Thymus (tissue), 11 donors: Measurements from ENCODE around the gene PRSS56. TPM values are rescaled to one million over a fixed set of nuclear protein-coding genes. Genes with fewer than 3 reads are reported as not detected.

ENCODE experiments used
- DNase-seq, 9 donors: peaks; one replicate each; pipeline ENCODE4 v3.0.0-alpha.2; 2013; ENCODE audit warnings: low spot score in 9 of 9, low read depth in 6 of 9, missing footprints in 1 of 9
- H3K27ac ChIP-seq, 2 donors: one replicate each; pipeline ENCODE4 v1.5.1; 2013; ENCODE audit warnings: control low read depth in 1 of 2, low read depth in 1 of 2, low read length in 1 of 2, mild to moderate bottlenecking in 1 of 2, moderate library complexity in 1 of 2
- H3K27me3 ChIP-seq, 2 donors: one replicate each; pipeline ENCODE4 v1.5.1; 2013; ENCODE audit warnings: low read length in 1 of 2; ENCODE audit not compliant: control insufficient read depth in 2 of 2, insufficient read depth in 1 of 2
- H3K36me3 ChIP-seq, 2 donors: one replicate each; pipeline ENCODE4 v1.5.1; 2013; ENCODE audit warnings: low read length in 1 of 2, mild to moderate bottlenecking in 1 of 2, moderate library complexity in 1 of 2; ENCODE audit not compliant: control insufficient read depth in 2 of 2, insufficient read depth in 2 of 2
- H3K4me1 ChIP-seq, 2 donors: one replicate each; pipeline ENCODE4 v1.5.1; 2013; ENCODE audit warnings: low read length in 2 of 2; ENCODE audit not compliant: control insufficient read depth in 2 of 2, insufficient read depth in 2 of 2
- H3K4me3 ChIP-seq, 2 donors: one replicate each; pipeline ENCODE4 v1.5.1; 2013; ENCODE audit warnings: low read length in 2 of 2, control low read depth in 1 of 2, mild to moderate bottlenecking in 1 of 2
- H3K9me3 ChIP-seq, 2 donors: one replicate each; pipeline ENCODE4 v1.5.1; 2013; ENCODE audit warnings: low read length in 1 of 2, mild to moderate bottlenecking in 1 of 2; ENCODE audit not compliant: control insufficient read depth in 2 of 2, insufficient read depth in 1 of 2
- WGBS: extraction: QIAGEN DNeasy Blood & Tissue Kit; methylation state at CpG from one replicate; pipeline ENCODE4 v1.1.7; 2013; 5-methylcytosine and 5-hydroxymethylcytosine counted together
- polyA plus RNA-seq: library from polyadenylated mRNA; stranded (reverse); fragments of 200-250 nt; gene quantifications from one replicate; pipeline ENCODE4 v1.2.3, GENCODE V29; 2013
- total RNA-seq: library from RNA; stranded (reverse); fragments of 120-200 nt; gene quantifications from one replicate; pipeline ENCODE4 v1.2.4, GENCODE V29; 2013
- donor health status: healthy.

Gene PRSS56
- total and polyA plus RNA-seq, 2 donors, result 0.09 to 0.19 TPM

DNA sequence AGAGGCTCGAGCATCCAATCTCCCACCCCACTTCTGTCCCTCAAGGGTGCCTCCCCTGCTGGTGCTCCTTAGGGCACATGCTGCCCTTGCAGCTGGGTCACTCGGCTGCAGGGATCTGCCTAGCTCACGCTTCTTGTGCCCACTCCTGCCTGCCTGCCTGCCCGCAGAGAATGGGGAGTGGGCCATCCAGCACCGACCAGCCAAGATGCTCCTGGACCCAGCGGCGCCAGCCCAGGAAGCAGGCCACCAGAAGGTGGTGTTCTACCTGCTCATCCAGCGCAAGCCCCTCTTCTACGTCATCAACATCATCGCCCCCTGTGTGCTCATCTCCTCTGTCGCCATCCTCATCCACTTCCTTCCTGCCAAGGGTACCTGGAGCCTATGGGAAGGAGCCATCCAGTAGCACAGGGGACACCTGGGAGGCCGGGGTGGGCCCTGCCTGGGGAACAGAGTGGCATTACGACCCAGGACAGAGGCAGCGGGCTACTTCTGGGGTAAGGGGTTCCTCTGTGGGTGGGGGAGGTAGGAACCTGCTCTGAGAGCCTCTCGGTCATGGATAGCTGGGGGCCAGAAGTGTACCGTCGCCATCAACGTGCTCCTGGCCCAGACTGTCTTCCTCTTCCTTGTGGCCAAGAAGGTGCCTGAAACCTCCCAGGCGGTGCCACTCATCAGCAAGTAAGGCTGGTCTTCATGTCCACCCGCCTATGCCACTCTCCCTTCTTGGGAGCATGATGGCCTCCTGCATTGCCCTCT, 22.7 kb downstream of the PRSS56 start:
- peaks cover 0 to 1% of the 10 kb centered on the region in 2 donors for H3K9me3 ChIP-seq
- H3K4me3 ChIP-seq, result no peak overlapping the region
- peaks cover 0 to 2% of the 10 kb centered on the region in 2 donors for H3K4me1 ChIP-seq
- H3K27me3 ChIP-seq, result peaks cover 0 to 22% of the 10 kb centered on the region in 2 donors
- 96% methylated on average over 20 of the region's 20 CpGs for WGBS
- peaks cover 13 to 18% of the 10 kb centered on the region in 2 donors for H3K36me3 ChIP-seq
- no peak for DNase-seq
- H3K27ac ChIP-seq, result no peak overlapping the region

DNA sequence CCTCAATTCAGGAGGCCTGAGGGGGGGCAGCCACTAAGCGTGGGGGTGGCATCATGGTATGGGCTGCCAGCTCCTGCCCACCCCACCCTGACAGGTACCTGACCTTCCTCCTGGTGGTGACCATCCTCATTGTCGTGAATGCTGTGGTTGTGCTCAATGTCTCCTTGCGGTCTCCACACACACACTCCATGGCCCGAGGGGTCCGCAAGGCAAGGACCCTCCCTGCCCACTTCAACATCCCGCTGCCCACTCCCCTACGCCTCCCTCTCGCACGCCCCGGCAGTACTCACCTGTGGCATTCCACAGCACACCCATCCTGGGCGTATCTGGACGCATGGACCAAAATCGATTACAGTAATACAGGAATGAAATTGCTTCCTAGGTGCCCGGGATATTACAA, 23.3 kb downstream of the PRSS56 start:
- no peak for DNase-seq
- no peak overlapping the region for H3K4me3 ChIP-seq
- H3K4me1 ChIP-seq, result peaks cover 0 to 2% of the 10 kb centered on the region in 2 donors
- 95% methylated on average over 14 of the region's 14 CpGs for WGBS
- H3K9me3 ChIP-seq, result peaks cover 0 to 1% of the 10 kb centered on the region in 2 donors
- peaks cover 13 to 18% of the 10 kb centered on the region in 2 donors for H3K36me3 ChIP-seq
- no peak overlapping the region for H3K27ac ChIP-seq
- peaks cover 0 to 21% of the 10 kb centered on the region in 2 donors for H3K27me3 ChIP-seq

DNA sequence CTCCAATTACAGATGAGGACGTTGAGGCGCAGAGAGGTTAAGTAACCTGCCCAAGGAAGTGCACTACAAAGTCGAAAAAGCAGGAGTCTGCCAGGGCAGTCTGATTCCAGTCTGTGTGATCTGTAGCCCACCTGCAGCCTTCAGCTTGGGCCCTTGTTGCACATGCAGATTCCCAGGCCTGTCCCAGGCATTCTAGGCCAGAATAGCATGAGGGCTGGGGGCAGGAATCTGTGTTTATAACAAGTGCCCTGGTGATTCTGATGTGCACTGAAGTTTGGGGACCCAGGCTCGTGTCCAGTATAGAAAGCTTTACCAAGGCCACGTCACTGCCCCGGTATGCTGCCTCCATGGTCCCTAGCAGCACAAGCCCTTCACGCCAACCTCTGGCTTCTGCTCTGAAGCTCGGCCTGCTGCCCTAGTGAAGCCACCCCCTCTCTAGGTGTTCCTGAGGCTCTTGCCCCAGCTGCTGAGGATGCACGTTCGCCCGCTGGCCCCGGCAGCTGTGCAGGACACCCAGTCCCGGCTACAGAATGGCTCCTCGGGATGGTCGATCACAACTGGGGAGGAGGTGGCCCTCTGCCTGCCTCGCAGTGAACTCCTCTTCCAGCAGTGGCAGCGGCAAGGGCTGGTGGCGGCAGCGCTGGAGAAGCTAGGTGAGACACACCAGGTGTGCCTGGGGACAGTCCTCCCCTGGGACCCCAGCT, 23.9 kb downstream of the PRSS56 start:
- no peak overlapping the region for H3K4me3 ChIP-seq
- H3K27ac ChIP-seq, result no peak overlapping the region
- DNase-seq, result no peak
- H3K9me3 ChIP-seq, result peaks cover 0 to 1% of the 10 kb centered on the region in 2 donors
- 98% methylated on average over 19 of the region's 19 CpGs for WGBS
- peaks cover 13 to 18% of the 10 kb centered on the region in 2 donors for H3K36me3 ChIP-seq
- H3K27me3 ChIP-seq, result peaks cover 0 to 17% of the 10 kb centered on the region in 2 donors
- H3K4me1 ChIP-seq, result peaks cover 0 to 2% of the 10 kb centered on the region in 2 donors

DNA sequence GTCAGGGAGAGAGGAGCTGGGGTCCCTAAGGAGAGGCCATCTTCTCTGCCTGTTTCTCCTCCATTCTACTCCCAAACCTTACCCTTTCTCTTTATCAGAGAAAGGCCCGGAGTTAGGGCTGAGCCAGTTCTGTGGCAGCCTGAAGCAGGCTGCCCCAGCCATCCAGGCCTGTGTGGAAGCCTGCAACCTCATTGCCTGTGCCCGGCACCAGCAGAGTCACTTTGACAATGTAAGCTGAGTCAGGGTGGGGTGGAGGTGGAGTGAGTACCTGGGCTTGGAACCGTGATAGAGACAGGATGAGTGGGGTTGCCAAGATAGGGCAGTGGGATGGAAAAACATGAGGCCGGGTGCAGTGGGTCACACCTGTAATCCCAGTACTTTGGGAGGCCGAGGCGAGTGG, 24.5 kb downstream of the PRSS56 start:
- WGBS, result 95% methylated on average over 6 of the region's 6 CpGs
- no peak overlapping the region for H3K27ac ChIP-seq
- peaks cover 13 to 18% of the 10 kb centered on the region in 2 donors for H3K36me3 ChIP-seq
- H3K4me3 ChIP-seq, result no peak overlapping the region
- no peak for DNase-seq
- peaks cover 0 to 1% of the 10 kb centered on the region in 2 donors for H3K9me3 ChIP-seq
- peaks cover 4% of the 10 kb centered on the region in 2 donors for H3K4me1 ChIP-seq
- peaks cover 0 to 11% of the 10 kb centered on the region in 2 donors for H3K27me3 ChIP-seq

DNA sequence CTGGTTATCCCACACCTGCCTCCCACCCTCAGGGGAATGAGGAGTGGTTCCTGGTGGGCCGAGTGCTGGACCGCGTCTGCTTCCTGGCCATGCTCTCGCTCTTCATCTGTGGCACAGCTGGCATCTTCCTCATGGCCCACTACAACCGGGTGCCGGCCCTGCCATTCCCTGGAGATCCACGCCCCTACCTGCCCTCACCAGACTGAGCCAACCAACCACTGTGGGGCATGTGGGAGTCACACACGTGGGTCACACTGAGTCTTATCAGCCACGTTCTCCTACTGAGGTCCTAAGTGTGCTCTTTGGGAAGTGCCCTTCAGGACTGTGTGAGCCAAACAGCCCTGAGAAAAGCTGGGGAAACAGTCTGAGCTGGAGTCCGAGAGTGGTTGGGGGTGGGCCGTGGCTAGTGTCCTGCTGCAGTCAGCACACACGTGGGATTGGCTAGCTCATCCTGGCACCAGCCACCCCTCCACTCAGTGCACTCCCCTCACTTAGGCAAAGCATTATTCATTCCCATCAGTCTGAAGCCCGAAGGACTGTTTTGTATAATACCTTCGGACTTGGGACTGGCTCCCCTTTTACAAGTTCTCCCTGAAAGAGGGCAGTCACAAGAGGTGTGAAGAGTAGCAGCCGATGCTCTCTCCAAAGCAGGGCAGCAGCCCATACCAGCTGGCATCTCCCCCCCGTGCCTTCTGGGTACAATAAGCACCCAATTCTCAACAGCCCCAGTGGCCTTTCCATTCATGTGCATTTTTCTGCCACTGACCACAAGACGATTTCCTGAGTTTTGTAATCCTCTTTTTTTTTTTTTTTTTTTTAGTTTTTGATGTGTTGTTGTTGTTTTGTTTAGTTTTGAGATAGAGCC, 25.6 kb downstream of the PRSS56 start:
- Histone ChIP-seq H3K27me3 (peaks cover 0 to 4% of the 10 kb centered on the region in 2 donors), H3K4me1 (peaks cover 5 to 6% of the 10 kb centered on the region in 2 donors), H3K36me3 (peaks cover 13 to 18% of the 10 kb centered on the region in 2 donors), H3K27ac (no peak overlapping the region), H3K4me3 (no peak overlapping the region), H3K9me3 (peaks cover 0 to 1% of the 10 kb centered on the region in 2 donors)
- WGBS, result 96% methylated on average over 17 of the region's 17 CpGs
- no peak for DNase-seq

DNA sequence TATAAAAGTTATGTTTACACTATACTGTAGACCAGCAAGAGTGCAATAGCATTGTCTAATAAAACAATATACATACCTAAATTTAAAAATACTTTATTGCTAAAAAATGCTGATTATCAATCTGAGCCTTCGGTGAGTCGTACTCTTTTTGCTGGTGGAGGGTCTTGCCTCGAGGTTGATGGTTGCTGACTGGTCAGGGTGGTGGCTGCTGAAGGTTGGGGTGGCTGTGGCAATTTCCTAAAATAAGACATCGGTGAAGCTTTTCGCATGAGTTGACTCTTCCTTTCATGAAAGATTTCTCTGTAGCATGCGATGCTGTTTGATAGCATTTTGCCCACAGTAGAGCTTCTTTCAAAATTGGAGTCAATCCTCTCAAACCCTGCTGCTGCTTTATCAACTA, 27.8 kb downstream of the PRSS56 start:
- H3K9me3 ChIP-seq, result peaks cover 0 to 1% of the 10 kb centered on the region in 2 donors
- no peak for DNase-seq
- WGBS, result 98% methylated on average over 6 of the region's 6 CpGs
- H3K4me3 ChIP-seq, result no peak overlapping the region
- H3K4me1 ChIP-seq, result peaks cover 8 to 18% of the 10 kb centered on the region in 2 donors
- H3K27me3 ChIP-seq, result no peaks in the 10 kb centered on the region
- peaks cover 13 to 20% of the 10 kb centered on the region in 2 donors for H3K36me3 ChIP-seq
- no peak overlapping the region for H3K27ac ChIP-seq

DNA sequence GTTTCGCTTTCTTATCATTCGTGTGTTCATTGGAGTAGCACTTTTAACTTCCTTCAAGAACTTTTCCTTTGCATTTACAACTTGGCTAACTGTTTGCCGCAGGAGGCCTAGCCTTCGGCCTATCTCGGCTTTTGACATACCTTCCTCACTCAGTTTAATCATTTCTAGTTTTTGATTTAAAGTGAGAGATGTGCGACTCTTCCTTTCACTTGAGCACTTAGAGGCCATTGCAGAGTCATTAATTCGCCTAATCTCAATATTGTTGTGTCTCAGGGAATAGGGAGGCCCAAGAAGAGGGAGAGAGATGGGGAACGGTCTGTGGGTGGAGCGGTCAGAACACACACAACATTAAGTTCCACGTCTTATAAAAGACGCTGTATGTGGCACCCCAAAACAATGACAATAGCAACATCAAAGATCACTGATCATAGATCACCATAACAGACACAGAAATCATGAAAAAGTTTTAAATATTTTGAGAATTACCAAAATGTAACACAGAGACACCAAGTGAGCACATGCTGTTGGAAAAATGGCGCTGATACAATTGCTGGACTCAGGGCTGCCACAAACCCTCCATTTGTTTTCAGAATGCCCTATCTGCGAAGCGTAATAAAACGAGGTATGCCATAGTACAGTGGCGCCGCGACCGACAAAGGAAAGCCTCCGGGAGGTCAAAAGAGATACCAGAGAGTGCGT, 29.6 kb downstream of the PRSS56 start:
- WGBS, result 40% methylated on average over 21 of the region's 21 CpGs
- H3K9me3 ChIP-seq, result no peaks in the 10 kb centered on the region
- no peaks in the 10 kb centered on the region for H3K27me3 ChIP-seq
- H3K36me3 ChIP-seq, result peaks cover 10 to 32% of the 10 kb centered on the region in 2 donors
- peak in 2 of 9 donors; percentile 3 to 18 for DNase-seq
- peaks cover 13 to 18% of the 10 kb centered on the region in 2 donors for H3K4me1 ChIP-seq
- H3K4me3 ChIP-seq, result peak overlapping the region; percentile 93 to 99
- peak overlapping the region; percentile 95 to 99 for H3K27ac ChIP-seq
